ENCODE measurements around the gene TWF2. TPM values are rescaled to one million over a fixed set of nuclear protein-coding genes. Genes with fewer than 3 reads are reported as not detected.

TWF2 gene
- total and polyA plus RNA-seq, 2 of the 13 experiments (the other 11 are each of a cell fraction or from before 2014, with no cell fraction given), result 45.5 to 108 TPM

- 0 out of 2 replicates have a peak, but pooled peaks have one; percentile 13 for TF ChIP-seq PRDM10 (CRISPR knock-in tag; IDR thresholded peaks at IDR 0.05; ENCODE audit: low read depth)
- no peak for TF ChIP-seq MATR3 (CRISPR knock-in tag; IDR thresholded peaks at IDR 0.05)
- no peak for TF ChIP-seq ZUFSP (CRISPR knock-in tag; IDR thresholded peaks at IDR 0.05; ENCODE audit: borderline replicate concordance)
- TF ChIP-seq JUN (CRISPR knock-in tag; IDR thresholded peaks at IDR 0.05), result no peak
- TF ChIP-seq ZFAT (CRISPR knock-in tag; conservative IDR thresholded peaks at IDR 0.05), result no peak
- no peak for TF ChIP-seq RBM39 (IDR thresholded peaks at IDR 0.05; ENCODE audit: low read depth, low read length, poor library complexity, severe bottlenecking)
- no peak for TF ChIP-seq ZNF10 (CRISPR knock-in tag; IDR thresholded peaks at IDR 0.05; ENCODE audit: borderline replicate concordance, low read depth)
- TF ChIP-seq ZNF780A (CRISPR knock-in tag; IDR thresholded peaks at IDR 0.05), result no peak
- TF ChIP-seq FOSL2 (CRISPR knock-in tag; IDR thresholded peaks at IDR 0.05), result no peak
- TF ChIP-seq ZNF414 (CRISPR knock-in tag; IDR thresholded peaks at IDR 0.05), result no peak
- TF ChIP-seq ZNF121 (CRISPR knock-in tag; IDR thresholded peaks at IDR 0.05), result no peak
- no peak for TF ChIP-seq ZNF484 (CRISPR knock-in tag; IDR thresholded peaks at IDR 0.05; ENCODE audit: borderline replicate concordance, low read depth)
- no peak; the same call in 1 of the 2 replicates for TF ChIP-seq ARNT2 (CRISPR knock-in tag; IDR thresholded peaks at IDR 0.05; ENCODE audit: low read depth)
- no peak for TF ChIP-seq POLR2AphosphoS2 (IDR thresholded peaks at IDR 0.05; ENCODE audit: low read depth, low read length)
- no peak for TF ChIP-seq ZNF562 (CRISPR knock-in tag; IDR thresholded peaks at IDR 0.05; ENCODE audit: borderline replicate concordance)
- no peak for TF ChIP-seq HBP1 (CRISPR knock-in tag; IDR thresholded peaks at IDR 0.05; ENCODE audit: low read depth)
- TF ChIP-seq GTF3A (CRISPR knock-in tag; conservative IDR thresholded peaks at IDR 0.05), result no peak
- no peak for TF ChIP-seq ZMYM2 (CRISPR knock-in tag; IDR thresholded peaks at IDR 0.05)
- no peak for TF ChIP-seq ZNF468 (CRISPR knock-in tag; IDR thresholded peaks at IDR 0.05)
- TF ChIP-seq THRA (CRISPR knock-in tag; IDR thresholded peaks at IDR 0.05; ENCODE audit: borderline replicate concordance), result no peak
Observed at GRCh38 chr3:52277071-52277964, 38.4 kb upstream of the TWF2 start (continued).
